Muscle of leg (tissue), 11 donors: Measurements from ENCODE around the gene NBEA. TPM values are rescaled to one million over a fixed set of nuclear protein-coding genes. Genes with fewer than 3 reads are reported as not detected.

ENCODE experiments used
- DNase-seq: peaks from one replicate; pipeline ENCODE4 v3.0.0; 2013
- H3K27ac ChIP-seq: one replicate; pipeline ENCODE4 v1.5.1; 2013; ENCODE audit warnings: mild to moderate bottlenecking, low read length, control low read depth
- H3K27me3 ChIP-seq: one replicate; pipeline ENCODE4 v1.6.1; 2013; ENCODE audit warnings: low read length; ENCODE audit not compliant: control insufficient read depth, insufficient read depth
- H3K36me3 ChIP-seq: one replicate; pipeline ENCODE4 v1.6.1; 2013; ENCODE audit warnings: low read length; ENCODE audit not compliant: control insufficient read depth, insufficient read depth
- H3K4me1 ChIP-seq: one replicate; pipeline ENCODE4 v1.6.1; 2013; ENCODE audit warnings: low read length; ENCODE audit not compliant: control insufficient read depth, insufficient read depth
- H3K4me3 ChIP-seq: one replicate; pipeline ENCODE4 v1.5.1; 2013; ENCODE audit warnings: low read length, control low read depth
- H3K9me3 ChIP-seq: replicated peaks from 2 replicates; pipeline ENCODE4 v1.6.1; 2013; ENCODE audit warnings: low read depth, low read length; ENCODE audit not compliant: control insufficient read depth
- WGBS: methylation state at CpG from one replicate; pipeline ENCODE4 v1.1.5; 2013; ENCODE audit warnings: missing lambda C conversion rate; ENCODE audit not compliant: insufficient coverage; 5-methylcytosine and 5-hydroxymethylcytosine counted together
- polyA plus RNA-seq, 8 donors: library from polyadenylated mRNA; unstranded; fragments of 120-200 nt; gene quantifications; one replicate each; pipeline versions ENCODE4 v1.2.1 to v1.2.3, GENCODE V29; 2013; ENCODE audit warnings: inconsistent platforms in 1 of 8, low replicate concordance in 1 of 8; ENCODE audit not compliant: insufficient read length in 8 of 8, insufficient read depth in 1 of 8
- total RNA-seq: library from RNA; stranded (reverse); fragments of 120-200 nt; gene quantifications from one replicate; pipeline ENCODE4 v1.2.4, GENCODE V29; 2013

The NBEA gene
- total and polyA plus RNA-seq, 9 donors, result 10.1 to 19.8 (median 16.0) TPM

DNA sequence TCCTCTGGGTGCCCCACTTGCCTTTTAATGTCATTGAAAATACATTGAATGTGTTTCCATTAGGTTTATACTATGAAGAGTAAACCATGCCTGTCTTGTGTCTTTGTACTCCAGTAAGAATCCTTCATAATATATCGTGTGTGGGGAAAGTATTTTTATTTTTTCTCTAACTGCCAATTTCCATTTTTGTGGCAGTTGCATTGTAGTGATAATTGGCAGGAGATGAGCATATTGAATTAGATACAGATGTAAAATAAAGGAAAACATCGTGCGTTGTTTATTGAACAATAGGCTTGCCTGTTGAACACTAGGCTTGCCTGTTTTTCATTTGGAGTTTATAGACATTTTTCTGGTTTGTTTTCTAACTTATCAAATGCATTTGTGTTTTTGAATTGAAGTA, 218.8 kb downstream of the NBEA start:
- Histone ChIP-seq H3K4me1 (no peaks in the 10 kb centered on the region), H3K4me3 (no peak overlapping the region), H3K9me3 (no peaks in the 10 kb centered on the region), H3K36me3 (peaks cover 3% of the 10 kb centered on the region), H3K27ac (no peak overlapping the region), H3K27me3 (no peaks in the 10 kb centered on the region)
- DNase-seq, result peak; percentile 68
- WGBS, result 10% methylated on average over 2 of the region's 3 CpGs

DNA sequence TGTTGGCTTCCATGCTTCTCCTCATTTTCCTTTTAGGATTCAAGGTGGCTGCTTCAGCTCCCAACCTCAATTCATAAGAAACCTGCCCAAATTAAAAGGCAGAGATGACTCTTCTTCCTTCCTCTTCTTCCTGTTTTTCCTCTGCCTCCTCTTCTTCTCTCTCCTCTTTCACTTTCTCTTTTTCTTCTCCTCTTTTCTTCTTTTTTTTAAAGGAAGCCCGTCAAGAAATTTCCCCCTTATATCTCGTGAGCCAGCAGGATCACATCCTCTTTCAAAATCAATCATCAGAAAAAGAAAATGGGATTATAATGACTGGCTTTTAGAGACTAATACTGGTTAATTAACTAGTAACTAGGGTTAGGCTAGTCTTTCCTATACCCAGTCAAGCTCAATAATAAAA, 220.3 kb downstream of the NBEA start:
- Histone ChIP-seq H3K4me1 (no peaks in the 10 kb centered on the region), H3K4me3 (no peak overlapping the region), H3K27me3 (no peaks in the 10 kb centered on the region), H3K27ac (no peak overlapping the region), H3K9me3 (no peaks in the 10 kb centered on the region), H3K36me3 (peaks cover 3% of the 10 kb centered on the region)
- no peak for DNase-seq
- no CpG with 5 or more reads among the region's 2 CpGs for WGBS

DNA sequence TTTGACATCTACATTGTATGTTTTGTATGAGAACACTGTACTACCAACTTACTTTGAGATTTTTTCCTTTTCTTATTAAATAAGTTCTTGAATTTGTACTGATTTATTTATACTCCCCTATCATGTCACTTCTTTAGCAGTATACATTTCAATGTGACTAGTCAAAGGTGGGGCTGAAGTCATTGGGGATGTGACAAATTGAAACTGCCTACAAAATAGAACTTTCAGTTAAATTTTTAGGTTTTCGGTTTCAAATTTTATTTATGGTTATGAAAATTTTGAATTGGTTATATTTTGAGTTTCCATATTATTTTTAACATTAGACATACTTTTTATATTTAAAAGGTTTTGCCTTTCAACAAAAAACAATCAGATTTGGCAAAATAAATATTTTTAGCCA, 221.6 kb downstream of the NBEA start:
- Histone ChIP-seq H3K4me3 (no peak overlapping the region), H3K27me3 (no peaks in the 10 kb centered on the region), H3K27ac (no peak overlapping the region), H3K9me3 (no peaks in the 10 kb centered on the region), H3K36me3 (peaks cover 3% of the 10 kb centered on the region), H3K4me1 (no peaks in the 10 kb centered on the region)
- no peak for DNase-seq
- no CpG with 5 or more reads among the region's 1 CpG for WGBS

DNA sequence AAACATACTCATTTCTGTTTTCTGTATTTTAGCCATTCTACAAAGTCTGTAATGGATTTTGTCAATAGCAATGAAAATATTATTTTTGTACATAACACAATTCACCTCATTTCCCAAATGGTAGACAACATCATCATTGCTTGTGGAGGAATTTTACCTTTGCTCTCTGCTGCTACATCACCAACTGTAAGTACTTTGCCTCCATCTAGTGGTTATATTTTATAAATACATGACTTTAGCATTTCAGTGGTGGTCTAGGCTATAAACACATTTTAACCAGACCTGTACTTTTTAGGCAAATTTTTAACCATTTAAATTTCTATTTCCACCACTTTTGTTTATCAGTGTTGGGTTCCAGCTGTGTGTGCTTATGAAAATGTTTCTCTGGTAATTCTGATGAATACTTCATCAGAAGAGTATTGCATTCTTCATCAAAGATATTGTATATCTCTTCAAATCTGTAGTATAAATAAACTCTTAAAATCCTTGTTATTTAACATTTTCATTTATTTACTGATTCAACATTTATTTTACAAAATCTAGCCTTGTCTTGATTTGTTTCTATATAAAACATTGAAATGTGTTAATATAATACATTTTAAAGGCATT, 222.4 kb downstream of the NBEA start:
- Histone ChIP-seq H3K27me3 (no peaks in the 10 kb centered on the region), H3K36me3 (peaks cover 3% of the 10 kb centered on the region), H3K9me3 (no peaks in the 10 kb centered on the region), H3K4me1 (no peaks in the 10 kb centered on the region), H3K27ac (no peak overlapping the region), H3K4me3 (no peak overlapping the region)
- peak; percentile 54 for DNase-seq

DNA sequence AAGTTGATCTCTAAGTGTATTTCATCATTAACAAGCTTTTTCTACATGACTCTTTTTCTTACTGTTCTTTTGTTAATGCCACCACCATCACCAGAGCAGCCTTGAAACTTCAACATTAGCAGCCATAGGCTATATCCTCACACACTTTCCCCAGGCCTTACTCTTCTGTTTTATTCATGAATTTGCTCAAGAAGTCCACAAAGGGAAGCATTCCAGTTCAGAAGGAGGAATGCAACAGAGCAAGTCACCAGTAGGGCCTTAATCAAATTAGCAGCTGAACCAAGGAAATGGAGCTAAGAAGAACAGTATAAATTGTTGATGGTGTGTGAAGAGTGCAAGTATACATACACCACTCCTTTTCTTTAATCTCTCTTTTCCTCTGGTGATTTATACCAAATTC, 223.1 kb downstream of the NBEA start:
- Histone ChIP-seq H3K27me3 (no peaks in the 10 kb centered on the region), H3K9me3 (no peaks in the 10 kb centered on the region), H3K4me1 (no peaks in the 10 kb centered on the region), H3K4me3 (no peak overlapping the region), H3K36me3 (no peaks in the 10 kb centered on the region), H3K27ac (no peak overlapping the region)
- DNase-seq, result no peak

GRCh38 chr13:35179494-35179893, 237.4 kb downstream of the NBEA start:
- no CpG with 5 or more reads among the region's 2 CpGs for WGBS
- peak; percentile 56 for DNase-seq
- no peak overlapping the region for H3K27ac ChIP-seq

GRCh38 chr13:35179920-35180663, 238.0 kb downstream of the NBEA start:
- no peak overlapping the region for H3K4me3 ChIP-seq
- no peaks in the 10 kb centered on the region for H3K9me3 ChIP-seq
- peaks cover 3% of the 10 kb centered on the region for H3K36me3 ChIP-seq
- DNase-seq, result no peak
- H3K27ac ChIP-seq, result no peak overlapping the region
- no CpG with 5 or more reads among the region's 3 CpGs for WGBS
- H3K27me3 ChIP-seq, result no peaks in the 10 kb centered on the region
- H3K4me1 ChIP-seq, result no peaks in the 10 kb centered on the region

More at GRCh38 chr13:35179494-35179893, 237.4 kb downstream of the NBEA start:
- Histone ChIP-seq H3K27me3 (no peaks in the 10 kb centered on the region), H3K4me1 (no peaks in the 10 kb centered on the region), H3K9me3 (no peaks in the 10 kb centered on the region), H3K4me3 (no peak overlapping the region), H3K36me3 (no peaks in the 10 kb centered on the region)

DNA sequence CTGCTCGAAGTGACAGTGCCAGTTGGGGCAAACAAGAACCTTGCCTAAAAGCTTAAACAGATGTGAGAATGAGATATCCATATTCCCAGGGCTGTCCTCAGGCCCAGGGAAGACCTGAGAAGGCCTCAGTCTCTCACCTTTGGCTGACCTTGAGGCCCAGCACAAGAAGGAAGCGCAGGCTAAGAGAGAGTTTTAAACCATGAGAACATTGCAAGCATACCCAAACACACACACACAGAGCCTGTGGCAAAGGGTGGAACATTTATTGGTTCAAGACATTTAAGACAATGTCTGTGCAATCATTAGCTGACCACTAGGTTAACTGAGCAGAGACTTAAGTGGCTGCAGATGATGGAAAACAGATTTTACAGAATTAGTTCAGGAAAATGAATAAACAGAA, 248.2 kb downstream of the NBEA start:
- no peak overlapping the region for H3K4me3 ChIP-seq
- H3K4me1 ChIP-seq, result no peaks in the 10 kb centered on the region
- H3K36me3 ChIP-seq, result peaks cover 2% of the 10 kb centered on the region
- no peaks in the 10 kb centered on the region for H3K27me3 ChIP-seq
- peak; percentile 17 for DNase-seq
- peaks cover 4% of the 10 kb centered on the region for H3K9me3 ChIP-seq
- H3K27ac ChIP-seq, result no peak overlapping the region
- 22% methylated on average over 1 of the region's 2 CpGs for WGBS

DNA sequence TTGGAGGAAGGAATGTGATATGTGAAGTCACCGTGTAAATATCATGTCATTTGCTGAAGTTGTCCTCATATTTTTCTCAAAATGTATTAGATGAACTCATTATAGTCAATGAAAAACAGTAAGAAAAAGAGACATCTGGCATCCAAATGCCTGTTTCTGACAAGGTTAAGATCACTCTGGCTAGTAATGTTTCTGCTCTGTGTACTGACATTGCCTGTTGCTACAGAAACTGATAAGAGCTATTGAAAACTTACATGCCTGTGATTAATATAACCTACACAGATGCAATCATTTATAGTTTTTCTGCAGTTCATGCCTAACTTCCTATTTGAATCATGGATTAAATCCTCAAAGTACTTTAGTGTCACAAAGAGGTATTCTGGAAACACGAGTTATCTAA, 249.8 kb downstream of the NBEA start:
- no peaks in the 10 kb centered on the region for H3K4me1 ChIP-seq
- H3K36me3 ChIP-seq, result peaks cover 2% of the 10 kb centered on the region
- no peak for DNase-seq
- no peaks in the 10 kb centered on the region for H3K27me3 ChIP-seq
- no peak overlapping the region for H3K4me3 ChIP-seq
- H3K9me3 ChIP-seq, result peaks cover 4% of the 10 kb centered on the region
- H3K27ac ChIP-seq, result no peak overlapping the region
- no CpG with 5 or more reads among the region's 2 CpGs for WGBS

- H3K27me3 ChIP-seq, result no peaks in the 10 kb centered on the region
- no peak overlapping the region for H3K4me3 ChIP-seq
- H3K36me3 ChIP-seq, result no peaks in the 10 kb centered on the region
- no peaks in the 10 kb centered on the region for H3K4me1 ChIP-seq
- H3K9me3 ChIP-seq, result no peaks in the 10 kb centered on the region
- no peak for DNase-seq
- WGBS, result 67% methylated on average over 3 of the region's 8 CpGs
- H3K27ac ChIP-seq, result no peak overlapping the region
Observed at GRCh38 chr13:35198613-35199200, 256.6 kb downstream of the NBEA start.
